ENCODE data around the gene POLR2J. TPM values are rescaled to one million over a fixed set of nuclear protein-coding genes. Genes with fewer than 3 reads are reported as not detected.
A peak's percentile ranks its signal among the peaks of the same experiment; 100 is the strongest.

The POLR2J gene
- total and polyA plus RNA-seq, 10 of the 15 experiments (the other 5 are each of a cell fraction or from before 2014, with no cell fraction given) = 16.4 to 119 (median 77.4) TPM

DNA sequence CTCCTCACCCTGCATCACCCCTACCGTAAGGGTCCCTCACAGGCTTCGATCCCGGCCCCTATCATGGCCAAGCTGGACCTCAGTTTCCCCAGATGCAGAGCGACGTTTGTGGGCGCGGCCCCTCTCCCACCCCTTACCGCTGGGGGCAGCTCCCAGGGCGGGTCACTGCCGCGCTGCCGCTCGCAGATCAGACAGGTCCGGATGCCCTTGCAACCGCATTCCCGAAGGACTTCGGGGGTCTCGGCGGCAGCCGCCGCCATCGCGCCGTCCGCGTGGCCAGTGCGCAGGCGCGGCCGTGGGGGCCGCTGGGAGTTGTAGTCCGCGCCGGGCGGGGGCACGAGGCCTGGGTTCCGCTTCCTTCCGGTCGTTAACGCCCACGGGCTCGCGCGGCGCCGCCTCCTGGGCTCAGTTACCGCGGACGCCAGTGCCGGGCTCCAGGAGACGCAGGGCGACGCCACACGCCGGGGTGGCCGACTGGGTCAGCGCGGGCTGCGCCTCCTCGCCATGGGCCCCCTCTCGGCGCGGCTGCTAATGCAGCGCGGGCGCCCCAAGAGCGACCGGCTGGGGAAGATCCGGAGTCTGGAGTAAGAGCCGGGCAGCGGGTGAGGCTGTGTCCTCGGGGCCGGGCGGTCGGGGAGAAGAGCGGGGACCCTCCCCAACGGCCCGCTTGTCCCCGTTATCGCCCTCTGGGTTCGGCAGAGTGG, 14.0 kb downstream of the POLR2J start, which contains the start of the genes ALKBH4 and LRWD1 (continued):
- peak; percentile 89 for TF ChIP-seq LARP7 (IDR thresholded peaks at IDR 0.05)
- no peak for TF ChIP-seq KDM1A (IDR thresholded peaks at IDR 0.05; ENCODE audit: borderline replicate concordance)
- peak; percentile 69 for TF ChIP-seq KLF5 (IDR thresholded peaks at IDR 0.05; ENCODE audit: partially characterized antibody)
- TF ChIP-seq, protein P1, sequence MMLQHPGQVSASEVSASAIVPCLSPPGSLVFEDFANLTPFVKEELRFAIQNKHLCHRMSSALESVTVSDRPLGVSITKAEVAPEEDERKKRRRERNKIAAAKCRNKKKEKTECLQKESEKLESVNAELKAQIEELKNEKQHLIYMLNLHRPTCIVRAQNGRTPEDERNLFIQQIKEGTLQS (IDR thresholded peaks at IDR 0.05; ENCODE audit: borderline replicate concordance, extremely low read depth, low read depth, low read length) = peak; percentile 62; the same call in 1 of the 2 replicates
- TF ChIP-seq, protein P2, sequence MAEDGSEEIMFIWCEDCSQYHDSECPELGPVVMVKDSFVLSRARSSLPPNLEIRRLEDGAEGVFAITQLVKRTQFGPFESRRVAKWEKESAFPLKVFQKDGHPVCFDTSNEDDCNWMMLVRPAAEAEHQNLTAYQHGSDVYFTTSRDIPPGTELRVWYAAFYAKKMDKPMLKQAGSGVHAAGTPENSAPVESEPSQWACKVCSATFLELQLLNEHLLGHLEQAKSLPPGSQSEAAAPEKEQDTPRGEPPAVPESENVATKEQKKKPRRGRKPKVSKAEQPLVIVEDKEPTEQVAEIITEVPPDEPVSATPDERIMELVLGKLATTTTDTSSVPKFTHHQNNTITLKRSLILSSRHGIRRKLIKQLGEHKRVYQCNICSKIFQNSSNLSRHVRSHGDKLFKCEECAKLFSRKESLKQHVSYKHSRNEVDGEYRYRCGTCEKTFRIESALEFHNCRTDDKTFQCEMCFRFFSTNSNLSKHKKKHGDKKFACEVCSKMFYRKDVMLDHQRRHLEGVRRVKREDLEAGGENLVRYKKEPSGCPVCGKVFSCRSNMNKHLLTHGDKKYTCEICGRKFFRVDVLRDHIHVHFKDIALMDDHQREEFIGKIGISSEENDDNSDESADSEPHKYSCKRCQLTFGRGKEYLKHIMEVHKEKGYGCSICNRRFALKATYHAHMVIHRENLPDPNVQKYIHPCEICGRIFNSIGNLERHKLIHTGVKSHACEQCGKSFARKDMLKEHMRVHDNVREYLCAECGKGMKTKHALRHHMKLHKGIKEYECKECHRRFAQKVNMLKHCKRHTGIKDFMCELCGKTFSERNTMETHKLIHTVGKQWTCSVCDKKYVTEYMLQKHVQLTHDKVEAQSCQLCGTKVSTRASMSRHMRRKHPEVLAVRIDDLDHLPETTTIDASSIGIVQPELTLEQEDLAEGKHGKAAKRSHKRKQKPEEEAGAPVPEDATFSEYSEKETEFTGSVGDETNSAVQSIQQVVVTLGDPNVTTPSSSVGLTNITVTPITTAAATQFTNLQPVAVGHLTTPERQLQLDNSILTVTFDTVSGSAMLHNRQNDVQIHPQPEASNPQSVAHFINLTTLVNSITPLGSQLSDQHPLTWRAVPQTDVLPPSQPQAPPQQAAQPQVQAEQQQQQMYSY (CRISPR knock-in tag; IDR thresholded peaks at IDR 0.05) = no peak
- peak; percentile 42; the same call in 1 of the 2 replicates for TF ChIP-seq SPI1 (IDR thresholded peaks at IDR 0.05; ENCODE audit: borderline replicate concordance, insufficient read depth, low read depth, low read length)
- TF ChIP-seq BACH1 (IDR thresholded peaks at IDR 0.05; ENCODE audit: borderline replicate concordance) = peak; percentile 87
- no peak for TF ChIP-seq STAT3 (IDR thresholded peaks at IDR 0.05; ENCODE audit: low read depth, low read length)
- peak; percentile 70; the same call in 1 of the 2 replicates for TF ChIP-seq PML (IDR thresholded peaks at IDR 0.05; ENCODE audit: low read length)
- TF ChIP-seq ETV6 (conservative IDR thresholded peaks at IDR 0.05 in 1 of 2, IDR thresholded peaks at IDR 0.05 in 1 of 2; ENCODE audit: borderline replicate concordance in 1 of 2, low read depth in 1 of 2) = no peak
- TF ChIP-seq, protein P3, sequence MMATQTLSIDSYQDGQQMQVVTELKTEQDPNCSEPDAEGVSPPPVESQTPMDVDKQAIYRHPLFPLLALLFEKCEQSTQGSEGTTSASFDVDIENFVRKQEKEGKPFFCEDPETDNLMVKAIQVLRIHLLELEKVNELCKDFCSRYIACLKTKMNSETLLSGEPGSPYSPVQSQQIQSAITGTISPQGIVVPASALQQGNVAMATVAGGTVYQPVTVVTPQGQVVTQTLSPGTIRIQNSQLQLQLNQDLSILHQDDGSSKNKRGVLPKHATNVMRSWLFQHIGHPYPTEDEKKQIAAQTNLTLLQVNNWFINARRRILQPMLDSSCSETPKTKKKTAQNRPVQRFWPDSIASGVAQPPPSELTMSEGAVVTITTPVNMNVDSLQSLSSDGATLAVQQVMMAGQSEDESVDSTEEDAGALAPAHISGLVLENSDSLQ (IDR thresholded peaks at IDR 0.05) = no peak
- no peak for TF ChIP-seq CHD4 (IDR thresholded peaks at IDR 0.05)
- TF ChIP-seq, protein P4, sequence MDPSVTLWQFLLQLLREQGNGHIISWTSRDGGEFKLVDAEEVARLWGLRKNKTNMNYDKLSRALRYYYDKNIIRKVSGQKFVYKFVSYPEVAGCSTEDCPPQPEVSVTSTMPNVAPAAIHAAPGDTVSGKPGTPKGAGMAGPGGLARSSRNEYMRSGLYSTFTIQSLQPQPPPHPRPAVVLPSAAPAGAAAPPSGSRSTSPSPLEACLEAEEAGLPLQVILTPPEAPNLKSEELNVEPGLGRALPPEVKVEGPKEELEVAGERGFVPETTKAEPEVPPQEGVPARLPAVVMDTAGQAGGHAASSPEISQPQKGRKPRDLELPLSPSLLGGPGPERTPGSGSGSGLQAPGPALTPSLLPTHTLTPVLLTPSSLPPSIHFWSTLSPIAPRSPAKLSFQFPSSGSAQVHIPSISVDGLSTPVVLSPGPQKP (IDR thresholded peaks at IDR 0.05; ENCODE audit: low read depth, low read length) = peak; percentile 98
- peak; percentile 95 for TF ChIP-seq POLR2A (IDR thresholded peaks at IDR 0.05; ENCODE audit: low read depth, low read length)
- no peak for TF ChIP-seq CBFB (IDR thresholded peaks at IDR 0.05; ENCODE audit: low read depth)
- TF ChIP-seq NFYB (IDR thresholded peaks at IDR 0.05; ENCODE audit: insufficient read depth, low read depth, low read length) = no peak
- 0 out of 2 replicates have a peak, but pooled peaks have one; percentile 29 for TF ChIP-seq RB1 (IDR thresholded peaks at IDR 0.05; ENCODE audit: borderline replicate concordance)
- TF ChIP-seq IRF4 (IDR thresholded peaks at IDR 0.05; ENCODE audit: low read depth, low read length) = no peak
- 0 out of 2 replicates have a peak, but pooled peaks have one; percentile 43 for TF ChIP-seq TCF3 (IDR thresholded peaks at IDR 0.05; ENCODE audit: borderline replicate concordance, insufficient read depth, low read depth, low read length)
- no peak for TF ChIP-seq SP1 (IDR thresholded peaks at IDR 0.05; ENCODE audit: low read depth, low read length)
- TF ChIP-seq TAF1 (IDR thresholded peaks at IDR 0.05; ENCODE audit: borderline replicate concordance, low read depth, low read length) = peak; percentile 77; the same call in 1 of the 2 replicates
- TF ChIP-seq CHD1 (IDR thresholded peaks at IDR 0.05; ENCODE audit: low read depth, low read length) = no peak
- 0 out of 2 replicates have a peak, but pooled peaks have one; percentile 65 for TF ChIP-seq SMAD5 (IDR thresholded peaks at IDR 0.05; ENCODE audit: low read depth)
- TF ChIP-seq, protein P5, sequence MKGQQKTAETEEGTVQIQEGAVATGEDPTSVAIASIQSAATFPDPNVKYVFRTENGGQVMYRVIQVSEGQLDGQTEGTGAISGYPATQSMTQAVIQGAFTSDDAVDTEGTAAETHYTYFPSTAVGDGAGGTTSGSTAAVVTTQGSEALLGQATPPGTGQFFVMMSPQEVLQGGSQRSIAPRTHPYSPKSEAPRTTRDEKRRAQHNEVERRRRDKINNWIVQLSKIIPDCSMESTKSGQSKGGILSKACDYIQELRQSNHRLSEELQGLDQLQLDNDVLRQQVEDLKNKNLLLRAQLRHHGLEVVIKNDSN (IDR thresholded peaks at IDR 0.05; ENCODE audit: borderline replicate concordance, extremely low read length, insufficient read depth, low read depth, low read length) = peak; percentile 66
